GM19324 (cell line): ENCODE results near the gene POLR3F.
"Not testable (repeated sequence)": the region's sequence is repeated elsewhere in the genome, so short reads cannot be mapped to it uniquely, and the experiment has no call there.

ENCODE experiments used
- ATAC-seq: cut with Tn5 transposase; IDR thresholded peaks from one replicate; pipeline ENCODE4 v1.9.1; 2021; ENCODE audit warnings: mild to moderate bottlenecking, moderate library complexity; ENCODE audit not compliant: unreplicated experiment, low FRiP score

POLR3F gene

GRCh38 chr20:18501672-18502071, 34.5 kb downstream of the POLR3F start:
- not testable (repeated sequence) for ATAC-seq

- ATAC-seq, result no peak
Measured at GRCh38 chr20:18504479-18505060, 37.4 kb downstream of the POLR3F start.

DNA sequence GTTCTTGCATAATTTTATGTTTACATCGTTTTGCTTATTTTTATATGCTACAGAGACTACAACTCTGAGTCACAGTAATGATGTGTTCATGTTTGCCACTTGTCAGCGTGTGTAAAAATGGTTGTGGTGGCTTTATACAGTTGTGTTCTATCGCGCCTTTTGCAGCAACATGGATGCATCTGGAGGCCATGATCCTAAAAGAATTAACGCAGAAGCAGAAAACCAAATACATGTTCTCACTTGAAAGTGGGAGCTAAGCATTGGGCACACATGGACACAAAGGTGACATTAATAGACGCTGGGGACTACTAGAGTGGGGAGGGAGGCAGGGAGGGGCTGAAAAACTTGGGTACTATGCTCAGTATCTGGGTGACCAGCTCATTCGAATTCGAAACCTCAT, 39.6 kb downstream of the POLR3F start:
- ATAC-seq, result no peak

DNA sequence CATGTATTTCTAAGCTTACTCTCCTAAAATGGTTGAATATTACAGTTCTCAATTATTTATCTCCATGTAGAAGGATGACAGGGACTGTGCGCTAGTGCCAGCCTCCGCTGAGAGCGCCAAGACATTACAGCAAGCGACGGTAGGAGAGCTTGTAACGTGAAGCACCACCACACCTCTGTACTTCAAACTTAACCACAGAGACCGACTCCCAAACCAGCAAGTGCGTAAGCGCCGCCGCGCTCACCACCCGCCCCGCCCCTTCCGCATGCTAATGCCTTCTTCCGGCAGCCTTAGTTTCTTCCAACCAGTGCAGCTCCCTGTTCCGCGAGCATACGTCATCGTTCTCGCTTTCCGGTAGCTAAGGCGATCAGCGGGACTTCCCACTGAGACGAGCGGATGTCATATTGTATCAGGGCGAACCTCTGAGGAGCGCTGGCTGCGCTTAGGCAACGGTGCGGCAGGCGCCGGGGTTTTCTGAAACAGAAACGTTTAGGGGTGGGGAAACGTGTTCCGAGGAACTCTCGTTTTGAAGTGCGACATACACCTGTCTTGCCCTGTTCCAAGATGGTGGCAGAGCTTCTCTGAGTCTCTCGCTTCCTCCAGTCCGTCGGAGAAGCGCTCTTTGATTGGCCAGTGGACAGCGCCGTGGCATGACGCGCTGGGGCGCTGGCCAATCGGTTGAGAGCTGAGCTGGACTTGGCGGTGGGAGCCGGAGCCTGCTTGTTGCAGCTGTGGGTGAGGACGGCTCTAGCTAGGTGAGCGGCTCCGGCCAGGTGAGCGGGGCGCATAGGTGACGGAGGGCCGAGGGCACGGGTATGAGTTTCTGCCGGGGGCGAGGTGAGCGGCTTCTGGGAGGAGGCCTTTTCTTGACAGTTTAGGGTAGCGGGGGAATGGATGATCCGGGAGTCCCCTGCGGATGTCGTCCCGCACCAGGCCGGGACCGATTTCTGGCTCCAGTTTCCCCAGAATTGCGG, 40.3 kb downstream of the POLR3F start, which contains the start of gene SEC23B:
SEC23B (plus strand) TSS at position 723 of the 974 bp plus-strand sequence. CDS start 2,896 bp downstream, outside the sequence.
- peak; percentile 98 for ATAC-seq

DNA sequence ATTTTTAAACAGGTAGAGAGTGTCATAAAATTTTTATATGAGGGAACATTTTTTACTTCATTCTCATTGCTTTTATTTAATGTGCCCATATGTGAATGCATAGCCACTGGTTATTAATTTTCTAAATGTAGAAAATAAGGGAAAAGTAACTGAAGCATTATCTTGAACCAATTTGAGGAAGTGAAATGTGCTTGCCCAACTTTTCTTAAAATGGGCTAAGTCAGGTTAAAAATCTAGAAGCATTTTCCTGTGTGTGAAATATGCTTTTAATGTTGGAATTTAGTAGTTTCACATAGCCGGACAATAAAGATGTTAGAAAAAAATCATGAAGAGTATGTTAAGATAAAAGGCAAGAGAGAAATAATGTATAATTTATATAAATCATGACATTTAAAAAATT, 44.4 kb downstream of the POLR3F start:
- ATAC-seq, result no peak

GRCh38 chr20:18513208-18513607, 46.0 kb downstream of the POLR3F start:
- no peak for ATAC-seq

GRCh38 chr20:18514127-18514526, 46.9 kb downstream of the POLR3F start:
- no peak for ATAC-seq

DNA sequence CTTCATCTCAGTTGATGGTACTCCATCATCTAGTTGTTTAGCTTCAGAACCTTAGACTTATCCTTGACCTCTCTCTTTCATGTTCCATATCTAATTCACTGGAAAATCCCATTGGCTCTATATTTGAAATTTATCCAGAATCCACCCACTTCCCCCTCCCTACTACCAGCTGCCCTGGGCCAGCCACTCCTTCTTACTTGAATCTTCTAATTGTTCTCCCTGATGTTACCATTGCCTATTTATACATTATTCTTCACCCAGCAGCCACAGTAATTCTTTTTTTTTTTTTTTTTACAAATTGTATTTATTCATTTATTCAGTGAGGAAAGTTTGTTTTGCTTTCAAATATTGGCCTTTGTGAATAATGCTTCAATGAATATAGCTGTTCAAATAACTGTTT, 48.8 kb downstream of the POLR3F start:
- no peak for ATAC-seq

GRCh38 chr20:18522066-18522465, 54.9 kb downstream of the POLR3F start:
- ATAC-seq, result not testable (repeated sequence)

GRCh38 chr20:18523066-18523465, 55.9 kb downstream of the POLR3F start:
- ATAC-seq, result no peak

- ATAC-seq, result no peak
Measured at GRCh38 chr20:18524646-18525045, 57.5 kb downstream of the POLR3F start.

DNA sequence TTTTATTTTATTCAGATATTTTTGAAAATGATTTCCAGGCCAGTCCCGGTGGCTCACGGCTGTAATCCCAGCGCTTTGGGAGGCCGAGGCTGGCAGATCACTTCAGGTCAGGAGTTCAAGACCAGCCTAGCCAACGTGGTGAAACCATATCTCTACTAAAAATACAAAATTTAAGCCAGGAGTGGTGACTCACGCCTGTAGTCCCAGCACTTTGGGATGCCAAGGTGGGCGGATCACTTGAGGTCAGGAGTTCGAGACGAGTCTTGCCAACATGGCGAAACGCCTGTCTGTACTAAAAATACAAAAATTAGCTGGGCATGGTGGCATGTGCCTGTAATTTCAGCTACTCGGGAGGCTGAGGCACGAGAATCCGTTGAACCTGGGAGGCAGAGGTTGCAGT, 59.6 kb downstream of the POLR3F start:
- ATAC-seq, result not testable (repeated sequence)

GRCh38 chr20:18527339-18527738, 60.1 kb downstream of the POLR3F start:
- no peak for ATAC-seq

DNA sequence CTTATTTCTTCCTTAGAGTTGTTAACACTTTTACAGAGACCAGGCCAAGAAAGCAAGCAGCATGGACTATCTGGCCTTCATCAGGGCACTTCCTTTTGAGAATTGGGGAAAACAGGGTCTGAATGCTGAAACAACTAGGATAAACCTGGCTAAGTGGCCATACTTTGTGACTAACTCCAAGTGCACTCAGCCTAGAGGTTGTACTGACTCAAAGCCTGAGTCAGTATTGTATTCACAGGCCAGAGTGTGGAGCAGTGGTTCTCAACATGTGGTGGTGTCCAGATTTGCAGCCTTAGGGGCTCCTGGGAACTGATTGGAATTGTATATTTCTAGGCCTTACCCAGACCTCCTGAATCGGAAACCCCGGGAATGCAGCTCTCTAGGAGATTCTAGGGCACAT, 60.6 kb downstream of the POLR3F start:
- no peak for ATAC-seq

DNA sequence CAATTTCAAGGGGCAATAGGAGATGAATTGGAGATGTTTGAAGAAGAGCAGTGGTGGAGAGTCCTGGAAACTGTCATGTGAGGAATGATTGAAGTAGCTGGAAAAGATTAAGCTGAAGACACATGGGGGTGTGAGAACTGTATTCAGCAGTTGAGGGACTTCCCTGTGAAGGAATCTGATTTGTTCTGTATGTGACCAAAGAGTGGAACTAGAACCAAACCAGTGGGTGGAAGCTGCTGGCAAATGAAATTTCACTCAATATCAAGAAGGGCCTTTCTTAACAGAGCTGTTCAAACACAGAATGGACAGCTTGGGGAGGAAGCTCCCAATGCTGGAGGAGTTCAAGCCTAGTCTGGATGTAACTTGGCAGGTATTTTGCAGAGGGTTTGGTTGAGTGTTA, 61.9 kb downstream of the POLR3F start:
- ATAC-seq, result no peak

- ATAC-seq, result no peak
Measured at GRCh38 chr20:18532626-18533025, 65.4 kb downstream of the POLR3F start.

DNA sequence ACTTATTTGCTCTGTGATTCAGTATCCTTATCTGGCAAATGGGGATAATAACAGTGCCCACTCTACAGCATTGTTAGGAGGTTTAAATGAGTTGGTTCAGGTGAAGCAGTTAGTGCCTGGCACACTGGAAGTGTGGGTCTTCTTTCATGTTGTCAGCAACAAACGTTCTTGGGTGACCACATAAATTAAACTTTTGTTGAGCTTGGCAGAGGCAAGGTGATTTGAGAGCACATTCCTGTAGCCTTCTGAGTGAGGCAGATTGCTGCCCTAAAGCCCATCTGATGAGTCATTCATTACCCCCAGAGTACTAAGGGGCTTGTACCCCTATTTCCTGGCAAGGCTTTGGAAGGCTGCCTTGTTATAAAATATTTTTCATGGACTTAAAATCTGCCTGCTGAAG, 66.3 kb downstream of the POLR3F start:
- no peak for ATAC-seq

DNA sequence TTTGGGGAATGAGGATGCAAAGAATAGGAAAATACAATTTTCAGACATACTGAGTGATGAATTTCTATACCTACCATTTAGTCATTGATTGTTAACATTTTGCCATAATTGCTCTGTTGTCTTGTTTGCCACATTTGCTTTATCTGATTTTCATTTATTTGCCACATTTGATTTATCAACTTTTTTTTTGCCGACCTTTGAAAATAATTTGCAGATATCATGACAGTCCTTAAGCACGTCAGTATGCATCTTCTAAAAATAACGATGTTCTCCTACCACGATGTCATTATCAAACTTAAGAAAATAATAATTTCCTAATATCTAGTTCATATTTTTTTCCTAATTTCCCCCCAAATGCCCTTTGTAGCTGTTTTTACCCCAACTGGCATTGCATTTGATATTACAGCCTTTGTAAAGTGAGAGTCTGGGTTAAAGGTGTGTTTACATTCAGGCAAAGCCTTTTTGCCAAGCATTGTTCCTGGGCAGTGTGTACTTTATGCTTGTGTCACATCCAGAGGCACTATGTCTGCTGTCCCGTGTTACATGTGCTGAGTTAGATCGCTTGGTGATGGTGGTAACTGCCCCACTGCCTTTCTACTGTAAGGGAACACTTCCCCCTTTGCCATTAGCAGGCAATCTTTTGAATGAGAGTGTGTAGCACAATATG, 66.9 kb downstream of the POLR3F start:
- no peak for ATAC-seq
